CD4-positive, alpha-beta T cell (primary cell): Measurements from ENCODE around the gene STX17. TPM values are rescaled to one million over a fixed set of nuclear protein-coding genes. Genes with fewer than 3 reads are reported as not detected.
A peak's percentile ranks its signal among the peaks of the same experiment; 100 is the strongest.

ENCODE experiments used
- ATAC-seq: fragments of 200-7000 bp; cut with Tn5 transposase; one replicate; pipeline ENCODE4 v1.10.0; 2022; ENCODE audit warnings: mild to moderate bottlenecking; ENCODE audit not compliant: poor library complexity
- CTCF ChIA-PET: fragments of 350-600 bp; sonication (Branson Sonifier 250); formaldehyde crosslinking; loops from one replicate; lab custom pipeline; 2021; ENCODE audit warnings: antibody characterized with exemption, inconsistent platforms; lab: Charles Lee
- POLR2A ChIA-PET: fragments of 350-600 bp; sonication (Branson Sonifier 250); formaldehyde crosslinking; loops from one replicate; lab custom pipeline; 2021; ENCODE audit warnings: antibody characterized with exemption, inconsistent platforms; lab: Charles Lee
- DNase-seq, 14 experiments: peaks; one replicate each; pipeline ENCODE4 v3.0.0-alpha.2; 2013 to 2020; ENCODE audit warnings: mixed read lengths in 2 of 14
- H3K27ac ChIP-seq, 2 donors: one replicate each; pipeline versions ENCODE4 v1.5.1 to v1.7.0; 2013; ENCODE audit warnings: low read length in 2 of 2, low read depth in 1 of 2, mild to moderate bottlenecking in 1 of 2
- H3K27me3 ChIP-seq, 2 experiments: 1 replicate in 1 of 2; 2 replicates in 1 of 2; pipeline versions ENCODE4 v1.6.1 to v1.7.0; 2013; ENCODE audit warnings: low read length in 2 of 2, control low read depth in 1 of 2, mild to moderate bottlenecking in 1 of 2, moderate library complexity in 1 of 2; ENCODE audit not compliant: insufficient read depth in 2 of 2, control insufficient read depth in 1 of 2
- H3K36me3 ChIP-seq: one replicate; pipeline ENCODE4 v1.6.1; 2013; ENCODE audit warnings: low read length, control low read depth; ENCODE audit not compliant: insufficient read depth
- H3K4me1 ChIP-seq: one replicate; pipeline ENCODE4 v1.6.1; 2013; ENCODE audit warnings: low read length, control low read depth; ENCODE audit not compliant: insufficient read depth
- H3K4me3 ChIP-seq: one replicate; pipeline ENCODE4 v1.5.1; 2013; ENCODE audit warnings: mild to moderate bottlenecking, low read length, moderate library complexity
- H3K9me3 ChIP-seq, 2 experiments: 1 replicate in 1 of 2; 2 replicates in 1 of 2; pipeline versions ENCODE4 v1.6.1 to v1.7.0; 2013; ENCODE audit warnings: low read length in 2 of 2, mild to moderate bottlenecking in 2 of 2, control low read depth in 1 of 2, moderate library complexity in 1 of 2; ENCODE audit not compliant: control insufficient read depth in 1 of 2, insufficient read depth in 1 of 2
- H3K27ac Mint-ChIP-seq: one replicate; pipeline ENCODE4 v1.8.0; 2020; ENCODE audit warnings: mixed read lengths
- H3K27me3 Mint-ChIP-seq: one replicate; pipeline ENCODE4 v1.8.0; 2021; ENCODE audit warnings: mixed read lengths
- H3K36me3 Mint-ChIP-seq: one replicate; pipeline ENCODE4 v1.8.0; 2021; ENCODE audit warnings: low read depth, mixed read lengths
- H3K4me1 Mint-ChIP-seq: one replicate; pipeline ENCODE4 v1.8.0; 2021; ENCODE audit warnings: low read depth, mixed read lengths
- H3K4me3 Mint-ChIP-seq: one replicate; pipeline ENCODE4 v1.8.0; 2020; ENCODE audit warnings: mild to moderate bottlenecking, mixed read lengths
- H3K9me3 Mint-ChIP-seq: one replicate; pipeline ENCODE4 v1.8.0; 2020; ENCODE audit warnings: mixed read lengths
- intact Hi-C, 2 experiments: fragments of 100-400 bp; cut with DNase I in 1 of 2; cut with micrococcal nuclease in 1 of 2; formaldehyde crosslinking; loops; one replicate each; pipeline versions ENCODE4 v1.15.1 to v1.9.0; 2023 to 2025; cut with DNase I, micrococcal nuclease
- total RNA-seq, 174 experiments: library from RNA in 2 of 174; stranded (reverse) in 2 of 174; gene quantifications; one replicate each; pipeline ENCODE4 v1.2.3 and lab custom pipeline; 2021 to 2026
- TF ChIP-seq, protein P1 (sequence below): fragments of 200-600 bp; IDR thresholded peaks from one replicate; pipeline ENCODE4 v1.8.0; 2022; ENCODE audit warnings: antibody characterized with exemption, mild to moderate bottlenecking

The STX17 gene
- total RNA-seq, 2 experiments from 2014 or later: 29.3 to 31.3 TPM

DNA sequence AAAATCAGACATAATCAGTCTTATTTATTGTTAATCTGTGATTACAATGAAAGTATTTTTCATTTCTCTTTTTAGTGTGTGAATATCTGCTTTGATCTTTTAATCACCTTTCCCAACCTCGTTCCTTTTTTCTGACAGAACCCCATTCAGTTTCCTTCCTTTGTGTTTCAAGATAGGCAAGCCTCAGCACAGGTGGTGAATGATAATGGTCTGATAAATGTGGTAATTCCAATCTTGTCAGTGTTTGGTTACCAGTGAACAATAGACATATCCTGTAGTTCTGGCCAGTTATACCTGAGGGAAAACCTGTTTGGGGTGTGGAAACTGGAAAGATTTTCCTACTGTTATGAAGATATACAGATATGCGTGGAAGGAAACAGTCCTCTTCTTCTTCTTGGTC is 13.5 kb downstream of the STX17 start:
- Mint-ChIP-seq H3K27ac (no peak overlapping the region), H3K36me3 (peaks cover 100% of the 10 kb centered on the region), H3K9me3 (peaks cover 5% of the 10 kb centered on the region), H3K4me1 (peaks cover 57% of the 10 kb centered on the region), H3K27me3 (no peaks in the 10 kb centered on the region), H3K4me3 (no peak overlapping the region)
- DNase-seq (no peak), ATAC-seq (no peak)
- Histone ChIP-seq H3K27me3 (no peaks in the 10 kb centered on the region), H3K4me3 (no peak overlapping the region), H3K27ac (no peak overlapping the region), H3K4me1 (peaks cover 2% of the 10 kb centered on the region), H3K36me3 (peaks cover 86% of the 10 kb centered on the region), H3K9me3 (no peaks in the 10 kb centered on the region)
- TF ChIP-seq, protein P1, sequence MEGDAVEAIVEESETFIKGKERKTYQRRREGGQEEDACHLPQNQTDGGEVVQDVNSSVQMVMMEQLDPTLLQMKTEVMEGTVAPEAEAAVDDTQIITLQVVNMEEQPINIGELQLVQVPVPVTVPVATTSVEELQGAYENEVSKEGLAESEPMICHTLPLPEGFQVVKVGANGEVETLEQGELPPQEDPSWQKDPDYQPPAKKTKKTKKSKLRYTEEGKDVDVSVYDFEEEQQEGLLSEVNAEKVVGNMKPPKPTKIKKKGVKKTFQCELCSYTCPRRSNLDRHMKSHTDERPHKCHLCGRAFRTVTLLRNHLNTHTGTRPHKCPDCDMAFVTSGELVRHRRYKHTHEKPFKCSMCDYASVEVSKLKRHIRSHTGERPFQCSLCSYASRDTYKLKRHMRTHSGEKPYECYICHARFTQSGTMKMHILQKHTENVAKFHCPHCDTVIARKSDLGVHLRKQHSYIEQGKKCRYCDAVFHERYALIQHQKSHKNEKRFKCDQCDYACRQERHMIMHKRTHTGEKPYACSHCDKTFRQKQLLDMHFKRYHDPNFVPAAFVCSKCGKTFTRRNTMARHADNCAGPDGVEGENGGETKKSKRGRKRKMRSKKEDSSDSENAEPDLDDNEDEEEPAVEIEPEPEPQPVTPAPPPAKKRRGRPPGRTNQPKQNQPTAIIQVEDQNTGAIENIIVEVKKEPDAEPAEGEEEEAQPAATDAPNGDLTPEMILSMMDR: no peak
- ChIA-PET CTCF (no interaction called here), POLR2A (interaction anchor here (0.6 kb wide), 1 partner anchor 13 kb away, joined by 3 read pairs; no protein-coding TSS in a partner anchor)
- intact Hi-C loops: no loop called here

- ChIA-PET CTCF (no interaction called here), POLR2A (interaction anchor here (0.7 to 2.2 kb wide), 2 partner anchors 15 to 648 kb away, joined by 3 to 7 read pairs; partner anchors contain the start of gene STX17)
- H3K9me3 Mint-ChIP-seq: peaks cover 7% of the 10 kb centered on the region
- ATAC-seq (peak; percentile 32), DNase-seq (no peak)
- no peak overlapping the region for H3K4me3 Mint-ChIP-seq
- no peaks in the 10 kb centered on the region for H3K27me3 Mint-ChIP-seq
- no peaks in the 10 kb centered on the region for H3K27me3 ChIP-seq
- no peak overlapping the region for H3K4me3 ChIP-seq
- H3K27ac Mint-ChIP-seq: peak overlapping the region; percentile 32
- peaks cover 57% of the 10 kb centered on the region for H3K4me1 Mint-ChIP-seq
- intact Hi-C loops: no loop called here
- no peak overlapping the region for H3K27ac ChIP-seq
- TF ChIP-seq, protein P1: no peak
- peaks cover 71% of the 10 kb centered on the region for H3K36me3 ChIP-seq
- H3K9me3 ChIP-seq: peaks cover 0 to 4% of the 10 kb centered on the region in 2 experiments
- peaks cover 2% of the 10 kb centered on the region for H3K4me1 ChIP-seq
- peaks cover 100% of the 10 kb centered on the region for H3K36me3 Mint-ChIP-seq
Observed at GRCh38 chr9:99921875-99922710, 15.6 kb downstream of the STX17 start.

DNA sequence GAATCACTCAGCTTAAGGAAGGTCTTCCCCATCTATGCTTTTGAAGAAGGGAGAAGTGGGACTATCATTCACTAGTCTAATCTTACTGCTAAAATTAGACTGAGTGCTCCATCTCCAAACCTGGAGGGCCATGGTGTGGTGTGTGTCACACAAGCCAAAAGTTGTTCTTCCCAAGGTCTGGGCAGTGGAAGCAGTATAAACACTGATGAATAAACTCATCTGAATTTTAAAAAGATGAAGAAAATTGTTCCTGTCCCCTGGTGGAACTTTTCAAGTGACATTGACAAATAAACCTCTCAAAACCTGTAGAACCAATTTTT is 16.2 kb downstream of the STX17 start:
- no peak overlapping the region for H3K27ac ChIP-seq
- CTCF ChIA-PET: no interaction called here

More for the DNA sequence above, 16.2 kb downstream of the STX17 start:
- H3K4me1 ChIP-seq: peaks cover 2% of the 10 kb centered on the region
- Mint-ChIP-seq H3K27me3 (no peaks in the 10 kb centered on the region), H3K4me3 (no peak overlapping the region), H3K27ac (peak overlapping the region; percentile 46), H3K36me3 (peaks cover 98% of the 10 kb centered on the region), H3K9me3 (peaks cover 7% of the 10 kb centered on the region), H3K4me1 (peaks cover 52% of the 10 kb centered on the region)
- DNase-seq (no peak), ATAC-seq (no peak)
- intact Hi-C loops: no loop called here
- POLR2A ChIA-PET: interaction anchor here (2.2 kb wide), 1 partner anchor 16 kb away, joined by 7 read pairs; the partner anchor contains the start of gene STX17
- H3K36me3 ChIP-seq: peaks cover 65% of the 10 kb centered on the region
- H3K4me3 ChIP-seq: no peak overlapping the region
- TF ChIP-seq, protein P1: no peak
- H3K27me3 ChIP-seq: no peaks in the 10 kb centered on the region
- peaks cover 0 to 4% of the 10 kb centered on the region in 2 experiments for H3K9me3 ChIP-seq
